Left cardiac atrium (tissue), 4 donors: ENCODE data around the gene REC114. TPM values are rescaled to one million over a fixed set of nuclear protein-coding genes. Genes with fewer than 3 reads are reported as not detected.

Source experiments
- ATAC-seq, 2 donors: fragments of 200-7000 bp; cut with Tn5 transposase; one replicate each; pipeline ENCODE4 v1.9.1; 2020; ENCODE audit warnings: mild to moderate bottlenecking in 2 of 2, moderate library complexity in 2 of 2
- DNase-seq: peaks from one replicate; pipeline ENCODE4 v3.0.0-alpha.2; 2020
- intact Hi-C, 2 donors: fragments of 100-400 bp; cut with DNase I; formaldehyde crosslinking; loops; one replicate each; pipeline versions ENCODE4 v1.14.1 to v1.15.1; 2022 to 2023
- total RNA-seq, 2 donors: library from RNA; stranded (reverse); fragmentation: NEBNext Ultra II Directional; extraction: Animal tissue kit (Norgen Biotek cat#: 25700); gene quantifications; one replicate each; pipeline ENCODE4 v1.2.1, GENCODE V29; 2021
- donor health status: DM: no; HTN: yes; CAD: no.
- donor health status: DM: no; HTN: yes; CAD: no; lungs with severe emphysema.
- donor health status: DM: yes; HTN: yes; CAD: no.
- donor health status: Dilated cardiomyopathy.

The REC114 gene
- total RNA-seq, 2 donors from 2014 or later, result 1.8 TPM; not detected in 1

GRCh38 chr15:73593304-73594074 is 150.5 kb downstream of the REC114 start:
- intact Hi-C loops, result no loop called here
- DNase-seq (peak; percentile 42), ATAC-seq (no peak)

GRCh38 chr15:73594109-73594508 is 151.1 kb downstream of the REC114 start:
- intact Hi-C loops, result no loop called here
- DNase-seq, result no peak

GRCh38 chr15:73596174-73596573 is 153.2 kb downstream of the REC114 start:
- ATAC-seq (no peak), DNase-seq (no peak)
- intact Hi-C loops, result no loop called here

More at GRCh38 chr15:73594109-73594508, 151.1 kb downstream of the REC114 start:
- no peak for ATAC-seq

- DNase-seq, result no peak
- intact Hi-C loops, result no loop called here
- ATAC-seq, result no peak
Observed at GRCh38 chr15:73597036-73597638, 154.2 kb downstream of the REC114 start.

- ATAC-seq (peak in 1 of 2 donors; percentile 25), DNase-seq (no peak)
- intact Hi-C loops, result no loop called here
Observed at GRCh38 chr15:73598530-73599160, 155.7 kb downstream of the REC114 start.

GRCh38 chr15:73599934-73600333 is 157.0 kb downstream of the REC114 start:
- intact Hi-C loops, result no loop called here
- no peak for ATAC-seq
- no peak for DNase-seq

- ATAC-seq (no peak), DNase-seq (no peak)
- intact Hi-C loops, result no loop called here
Observed at GRCh38 chr15:73600413-73601335, 157.7 kb downstream of the REC114 start.

GRCh38 chr15:73601451-73602445 is 158.8 kb downstream of the REC114 start:
- peak; percentile 33 for DNase-seq

GRCh38 chr15:73602446-73602843 is 159.5 kb downstream of the REC114 start:
- DNase-seq, result no peak
- intact Hi-C loops, result no loop called here
- peak in 1 of 2 donors; percentile 5 for ATAC-seq

More at GRCh38 chr15:73601451-73602445, 158.8 kb downstream of the REC114 start:
- intact Hi-C loops, result no loop called here
- peak; percentile 67 to 68 for ATAC-seq

- DNase-seq (no peak), ATAC-seq (peak in 1 of 2 donors; percentile 79)
- intact Hi-C loops, result no loop called here
Observed at GRCh38 chr15:73602992-73603391, 160.0 kb downstream of the REC114 start.

GRCh38 chr15:73604477-73604876 is 161.5 kb downstream of the REC114 start:
- ATAC-seq (no peak), DNase-seq (no peak)
- intact Hi-C loops, result no loop called here

GRCh38 chr15:73605759-73606436 is 162.9 kb downstream of the REC114 start:
- ATAC-seq, result no peak
- intact Hi-C loops, result no loop called here
- no peak for DNase-seq

- intact Hi-C loops, result no loop called here
- DNase-seq (no peak), ATAC-seq (no peak)
Observed at GRCh38 chr15:73607405-73607804, 164.4 kb downstream of the REC114 start.

GRCh38 chr15:73607843-73608242 is 164.9 kb downstream of the REC114 start:
- DNase-seq, result no peak
- intact Hi-C loops, result no loop called here
- no peak for ATAC-seq

- intact Hi-C loops, result no loop called here
- no peak for DNase-seq
- no peak for ATAC-seq
Observed at GRCh38 chr15:73608475-73608874, 165.5 kb downstream of the REC114 start.

- DNase-seq (no peak), ATAC-seq (peak in 1 of 2 donors; percentile 65)
- intact Hi-C loops, result no loop called here
Observed at GRCh38 chr15:73608941-73609340, 166.0 kb downstream of the REC114 start.
